OCI-LY1 (cell line): ENCODE results near the gene TESMIN.

Source experiments
- H2AFZ ChIP-seq: fragments of 200-600 bp; sonication (generic), shearing (Covaris generic); 2 replicates; pipeline ENCODE4 v1.6.0; 2014; ENCODE audit warnings: antibody characterized with exemption, mild to moderate bottlenecking, low read length
- H3F3A ChIP-seq: fragments of 200-600 bp; sonication (generic), shearing (Covaris generic); 2 replicates; pipeline ENCODE4 v1.6.0; 2014; ENCODE audit warnings: mild to moderate bottlenecking, antibody characterized with exemption, low read length, moderate library complexity; ENCODE audit not compliant: insufficient read depth
- H3K27ac ChIP-seq: fragments of 200-600 bp; sonication (generic); 2 replicates; pipeline ENCODE4 v1.5.1; 2014; ENCODE audit warnings: low read length, mixed run types, mild to moderate bottlenecking, low read depth; ENCODE audit not compliant: poor library complexity, severe bottlenecking
- H3K27me3 ChIP-seq: fragments of 200-600 bp; sonication (generic); 2 replicates; pipeline ENCODE4 v1.6.0; 2014; ENCODE audit warnings: antibody characterized with exemption, mild to moderate bottlenecking, low read length, moderate library complexity; ENCODE audit not compliant: insufficient read depth
- H3K36me3 ChIP-seq: fragments of 200-600 bp; sonication (generic); 2 replicates; pipeline ENCODE4 v1.6.1; 2014; ENCODE audit warnings: mild to moderate bottlenecking, antibody characterized with exemption, low read length, moderate library complexity, mixed read lengths; ENCODE audit not compliant: insufficient read depth
- H3K4me1 ChIP-seq: fragments of 200-600 bp; sonication (generic); 2 replicates; pipeline ENCODE4 v1.5.1; 2014; ENCODE audit warnings: mild to moderate bottlenecking, low read length, moderate library complexity; ENCODE audit not compliant: insufficient read depth, severe bottlenecking
- H3K4me2 ChIP-seq: fragments of 200-600 bp; sonication (generic), shearing (Covaris generic); 2 replicates; pipeline ENCODE4 v1.6.1; 2014; ENCODE audit warnings: low read length
- H3K4me3 ChIP-seq: fragments of 200-600 bp; sonication (generic); 2 replicates; pipeline ENCODE4 v1.5.1; 2014; ENCODE audit warnings: low read length, low read depth, mild to moderate bottlenecking, mixed read lengths; ENCODE audit not compliant: poor library complexity, severe bottlenecking
- H3K79me2 ChIP-seq: fragments of 200-600 bp; shearing (Covaris generic); 2 replicates; pipeline ENCODE4 v1.6.1; 2016; ENCODE audit warnings: mixed run types, low read length, mixed read lengths; ENCODE audit not compliant: insufficient read depth
- H3K9ac ChIP-seq: fragments of 200-600 bp; sonication (generic), shearing (Covaris generic); 2 replicates; pipeline ENCODE4 v1.6.1; 2014; ENCODE audit warnings: mild to moderate bottlenecking, low read length, mixed read lengths
- H3K9me2 ChIP-seq: fragments of 200-600 bp; sonication (generic), shearing (Covaris generic); 2 replicates; pipeline ENCODE4 v1.6.1; 2014; ENCODE audit warnings: low read depth, mild to moderate bottlenecking, low read length, mixed read lengths
- H3K9me3 ChIP-seq: fragments of 200-600 bp; shearing (Covaris generic); 2 replicates; pipeline ENCODE4 v1.6.1; 2014; ENCODE audit warnings: low read length, mixed read lengths
- H4K20me1 ChIP-seq: fragments of 200-600 bp; sonication (generic), shearing (Covaris generic); 2 replicates; pipeline ENCODE4 v1.6.0; 2016; ENCODE audit warnings: mild to moderate bottlenecking, low read length; ENCODE audit not compliant: insufficient read depth
- EZH2 ChIP-seq: fragments of 200-600 bp; sonication (generic), shearing (Covaris generic); IDR thresholded peaks from 2 replicates; pipeline ENCODE4 v1.8.0; 2017; ENCODE audit warnings: borderline replicate concordance, mixed run types, mild to moderate bottlenecking, antibody characterized with exemption, low read length, moderate library complexity, mixed read lengths
- TF ChIP-seq, protein P1 (sequence below): fragments of 200-600 bp; sonication (generic), shearing (Covaris generic); IDR thresholded peaks from 2 replicates; pipeline ENCODE4 v1.5.1; 2017; ENCODE audit warnings: mild to moderate bottlenecking, antibody characterized with exemption, low read length, moderate library complexity, mixed read lengths

The TESMIN gene

DNA sequence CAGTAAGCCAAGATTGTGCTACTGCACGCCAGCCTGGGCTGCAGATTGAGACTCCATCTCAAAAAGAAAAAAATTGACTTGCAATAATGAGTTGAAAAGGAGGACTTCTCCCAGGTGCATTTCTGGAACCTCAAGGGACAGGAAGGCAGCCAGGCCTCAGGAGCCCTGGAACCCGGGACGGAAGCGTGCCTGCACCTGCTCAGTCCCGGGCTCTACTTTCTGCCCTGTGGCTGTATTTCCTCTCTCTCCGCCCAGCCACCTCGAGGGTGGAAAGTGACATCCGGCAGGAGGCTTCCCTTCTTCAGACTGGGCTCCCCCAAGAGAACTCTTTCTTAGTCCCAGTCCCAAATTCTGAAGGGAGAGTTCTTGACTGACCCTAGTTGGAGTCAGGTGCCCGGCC is 87.2 kb downstream of the TESMIN start:
- Histone ChIP-seq H3K9me3 (0 out of 2 replicates have a peak, but pooled peaks cover 2% of the 10 kb centered on the region), H3K79me2 (no peaks in the 10 kb centered on the region), H3K9me2 (no peaks in the 10 kb centered on the region), H3F3A (0 out of 2 replicates have a peak, but pooled peaks cover 4% of the 10 kb centered on the region), H3K27ac (no peak overlapping the region), H3K4me3 (no peak overlapping the region), H3K36me3 (no peaks in the 10 kb centered on the region; the same call in 1 of the 2 replicates), H3K4me1 (no peaks in the 10 kb centered on the region), H4K20me1 (no peaks in the 10 kb centered on the region), H3K27me3 (peaks cover 4% of the 10 kb centered on the region; the same call in 1 of the 2 replicates), H3K4me2 (no peak overlapping the region), H3K9ac (no peak overlapping the region), H2AFZ (no peak overlapping the region)
- no peak for TF ChIP-seq EZH2
- TF ChIP-seq, protein P1, sequence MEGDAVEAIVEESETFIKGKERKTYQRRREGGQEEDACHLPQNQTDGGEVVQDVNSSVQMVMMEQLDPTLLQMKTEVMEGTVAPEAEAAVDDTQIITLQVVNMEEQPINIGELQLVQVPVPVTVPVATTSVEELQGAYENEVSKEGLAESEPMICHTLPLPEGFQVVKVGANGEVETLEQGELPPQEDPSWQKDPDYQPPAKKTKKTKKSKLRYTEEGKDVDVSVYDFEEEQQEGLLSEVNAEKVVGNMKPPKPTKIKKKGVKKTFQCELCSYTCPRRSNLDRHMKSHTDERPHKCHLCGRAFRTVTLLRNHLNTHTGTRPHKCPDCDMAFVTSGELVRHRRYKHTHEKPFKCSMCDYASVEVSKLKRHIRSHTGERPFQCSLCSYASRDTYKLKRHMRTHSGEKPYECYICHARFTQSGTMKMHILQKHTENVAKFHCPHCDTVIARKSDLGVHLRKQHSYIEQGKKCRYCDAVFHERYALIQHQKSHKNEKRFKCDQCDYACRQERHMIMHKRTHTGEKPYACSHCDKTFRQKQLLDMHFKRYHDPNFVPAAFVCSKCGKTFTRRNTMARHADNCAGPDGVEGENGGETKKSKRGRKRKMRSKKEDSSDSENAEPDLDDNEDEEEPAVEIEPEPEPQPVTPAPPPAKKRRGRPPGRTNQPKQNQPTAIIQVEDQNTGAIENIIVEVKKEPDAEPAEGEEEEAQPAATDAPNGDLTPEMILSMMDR = no peak

DNA sequence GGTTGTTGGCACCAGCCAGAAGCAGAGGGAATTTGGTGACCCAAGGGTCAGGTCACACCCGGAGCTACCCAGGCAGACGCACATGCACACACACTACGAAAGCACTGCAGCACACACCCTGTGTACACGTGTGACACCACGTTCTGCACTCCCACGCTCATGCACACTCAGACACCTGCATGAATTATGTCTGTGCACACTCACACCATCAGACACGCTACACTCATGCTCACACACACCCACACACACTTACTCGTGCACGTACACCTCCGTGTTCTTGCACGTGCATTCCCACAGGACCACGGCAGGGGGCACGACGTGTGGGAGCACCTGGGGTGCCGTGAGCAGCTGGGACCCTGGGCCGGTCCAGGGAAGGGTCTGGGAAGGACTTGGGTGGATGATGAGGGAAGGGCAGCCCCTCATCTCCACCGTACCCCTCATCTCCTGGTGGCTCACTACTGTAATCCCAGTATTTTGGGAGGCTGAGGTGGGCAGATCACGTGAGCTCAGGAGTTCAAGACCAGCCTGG is 87.8 kb downstream of the TESMIN start:
- Histone ChIP-seq H3K27ac (no peak overlapping the region), H3K4me3 (no peak overlapping the region), H3K4me2 (no peak overlapping the region), H4K20me1 (no peaks in the 10 kb centered on the region), H2AFZ (no peak overlapping the region), H3K27me3 (peaks cover 4% of the 10 kb centered on the region; the same call in 1 of the 2 replicates), H3K36me3 (no peaks in the 10 kb centered on the region; the same call in 1 of the 2 replicates), H3K9me3 (0 out of 2 replicates have a peak, but pooled peaks cover 2% of the 10 kb centered on the region), H3K4me1 (no peaks in the 10 kb centered on the region), H3K9ac (no peak overlapping the region), H3K9me2 (no peaks in the 10 kb centered on the region), H3K79me2 (no peaks in the 10 kb centered on the region), H3F3A (0 out of 2 replicates have a peak, but pooled peaks cover 4% of the 10 kb centered on the region)
- TF ChIP-seq EZH2 = no peak
- TF ChIP-seq, protein P1 = no peak

DNA sequence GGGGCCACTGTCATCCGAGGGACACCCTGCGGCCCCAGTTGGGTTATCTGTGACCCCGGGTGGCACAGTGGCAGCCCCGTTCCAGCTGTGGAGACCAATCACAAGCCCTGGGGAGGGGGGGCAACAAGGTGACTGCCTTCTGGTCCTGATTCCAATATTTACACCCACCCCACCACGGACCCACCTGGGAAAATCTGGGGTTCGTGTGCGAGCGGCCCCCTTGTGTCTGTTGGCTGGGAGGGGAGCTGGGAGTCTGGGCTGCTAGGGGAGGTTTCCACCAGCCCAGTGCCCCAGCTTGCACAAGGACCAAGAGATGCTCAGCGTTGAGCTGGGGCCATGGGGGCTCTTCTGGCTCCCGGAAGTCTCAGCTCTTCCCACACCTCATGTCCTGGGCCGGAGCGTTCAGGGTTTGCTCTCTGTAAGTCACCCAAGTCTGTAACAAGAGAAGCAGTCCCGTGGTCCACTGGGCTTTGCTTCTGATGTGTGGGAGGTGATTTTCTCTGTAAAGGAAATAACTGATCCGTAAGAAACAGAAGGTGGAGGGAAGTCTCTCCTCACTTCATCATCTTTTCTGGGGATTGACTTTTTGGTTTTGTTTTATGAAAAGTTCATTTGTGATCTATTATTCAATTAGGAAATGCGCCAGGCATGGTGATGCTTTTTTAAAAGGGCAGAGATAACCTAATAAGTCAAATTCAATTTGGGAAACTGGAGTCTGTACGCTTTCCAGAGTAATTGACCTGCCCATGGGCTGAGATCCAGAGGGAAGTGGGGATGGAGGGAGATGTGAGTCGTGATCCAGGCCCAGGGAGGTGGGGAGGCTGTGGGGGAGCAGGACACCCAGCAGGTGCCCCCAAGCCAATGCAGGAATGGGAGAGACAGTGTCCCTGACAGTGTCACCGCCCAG is 89.4 kb downstream of the TESMIN start:
- no peak overlapping the region for H3K4me2 ChIP-seq
- H3K4me1 ChIP-seq = no peaks in the 10 kb centered on the region
- H2AFZ ChIP-seq = no peak overlapping the region
- H3K27me3 ChIP-seq = peaks cover 8% of the 10 kb centered on the region; the same call in 1 of the 2 replicates
- no peaks in the 10 kb centered on the region for H3K79me2 ChIP-seq
- no peak for TF ChIP-seq EZH2
- TF ChIP-seq, protein P1 = no peak
- H3K4me3 ChIP-seq = no peak overlapping the region
- no peak overlapping the region for H3K27ac ChIP-seq
- no peaks in the 10 kb centered on the region for H4K20me1 ChIP-seq
- H3F3A ChIP-seq = no peaks in the 10 kb centered on the region
- 0 out of 2 replicates have a peak, but pooled peaks cover 2% of the 10 kb centered on the region for H3K9me3 ChIP-seq
- no peaks in the 10 kb centered on the region for H3K9me2 ChIP-seq
- no peaks in the 10 kb centered on the region; the same call in 1 of the 2 replicates for H3K36me3 ChIP-seq
- H3K9ac ChIP-seq = no peak overlapping the region
